GM19438 (cell line): ENCODE results near the gene XPO4.
"Not testable (repeated sequence)": the region's sequence is repeated elsewhere in the genome, so short reads cannot be mapped to it uniquely, and the experiment has no call there.

Experiments used
- ATAC-seq: cut with Tn5 transposase; IDR thresholded peaks from one replicate; pipeline ENCODE4 v1.9.1; 2021; ENCODE audit warnings: low read depth; ENCODE audit not compliant: unreplicated experiment

XPO4 gene

DNA sequence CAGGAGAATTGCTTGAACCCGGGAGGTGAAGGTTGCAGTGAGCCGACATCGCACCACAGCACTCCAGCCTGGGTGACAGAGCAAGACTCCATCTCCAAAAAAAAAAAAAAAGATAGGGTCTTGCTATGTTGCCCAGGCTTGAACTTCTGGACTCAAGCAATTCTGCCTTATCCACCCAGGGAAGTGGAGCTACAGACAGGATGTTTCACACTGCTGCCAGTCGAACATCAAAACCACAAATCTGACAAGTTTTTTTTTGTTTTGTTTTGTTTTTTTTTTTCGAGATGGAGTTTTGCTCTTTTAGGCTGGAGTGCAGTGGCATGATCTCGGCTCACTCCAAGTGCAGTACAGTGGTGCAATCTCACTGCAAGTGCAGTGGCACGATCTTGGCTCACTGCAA lies 10.8 kb downstream of the XPO4 start:
- ATAC-seq, result no peak

DNA sequence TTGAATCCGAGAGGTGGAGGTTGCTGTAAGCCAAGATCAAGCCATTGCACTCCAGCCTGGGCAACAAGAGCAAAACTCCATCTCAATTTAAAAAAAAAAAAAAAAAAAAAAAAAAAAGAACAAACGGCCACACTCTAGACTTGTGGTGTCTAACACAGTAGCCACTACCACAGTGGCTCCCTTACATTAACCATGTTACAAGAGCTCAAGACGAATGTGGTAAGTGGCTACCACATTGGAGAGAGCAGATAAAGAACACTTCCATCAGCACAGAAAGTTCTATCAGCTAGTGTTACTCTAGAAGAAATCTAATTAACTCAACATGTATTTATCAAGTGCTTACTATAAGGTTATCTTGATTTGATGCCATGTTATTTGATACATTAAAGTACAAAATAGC lies 11.5 kb downstream of the XPO4 start:
- no peak for ATAC-seq

DNA sequence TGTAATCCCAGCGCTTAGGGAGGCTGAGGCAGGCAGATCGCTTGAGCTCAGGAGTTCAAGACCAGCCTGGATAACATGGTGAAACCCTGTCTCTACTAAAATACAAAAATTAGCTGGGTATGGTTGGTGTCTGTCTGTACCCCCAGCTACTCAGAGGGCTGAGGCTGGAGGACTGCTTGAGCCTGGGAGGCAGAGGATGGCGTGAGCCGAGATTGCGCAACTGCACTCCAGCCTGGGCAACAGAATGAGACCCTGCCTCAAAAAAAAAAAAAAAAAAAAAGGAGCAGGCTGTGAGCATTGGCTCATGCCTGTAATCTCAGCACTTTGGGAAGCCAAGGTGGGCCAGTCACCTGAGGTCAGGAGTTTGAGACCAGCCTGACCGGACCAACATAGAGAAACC lies 12.0 kb downstream of the XPO4 start:
- not testable (repeated sequence) for ATAC-seq

DNA sequence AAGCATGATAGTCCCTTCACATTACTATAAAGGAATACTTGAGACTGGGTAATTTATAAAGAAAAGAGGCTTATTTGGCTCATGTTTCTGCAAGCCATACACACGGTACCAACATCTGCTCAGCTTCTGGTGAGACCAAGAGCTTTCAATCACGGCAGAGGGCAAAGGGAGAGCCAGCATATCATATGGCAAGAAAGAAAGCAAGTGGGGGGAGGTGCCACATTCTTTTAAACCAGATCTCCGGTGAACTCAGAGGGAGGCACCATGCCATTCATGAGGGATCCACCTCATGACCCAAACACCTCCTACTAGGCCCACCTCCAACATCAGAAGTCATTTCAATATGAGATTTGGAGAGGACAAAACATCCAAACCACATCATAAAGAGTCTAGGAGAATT lies 20.3 kb downstream of the XPO4 start:
- no peak for ATAC-seq

- no peak for ATAC-seq
Observed at GRCh38 chr13:20877902-20878301, 24.6 kb downstream of the XPO4 start.

DNA sequence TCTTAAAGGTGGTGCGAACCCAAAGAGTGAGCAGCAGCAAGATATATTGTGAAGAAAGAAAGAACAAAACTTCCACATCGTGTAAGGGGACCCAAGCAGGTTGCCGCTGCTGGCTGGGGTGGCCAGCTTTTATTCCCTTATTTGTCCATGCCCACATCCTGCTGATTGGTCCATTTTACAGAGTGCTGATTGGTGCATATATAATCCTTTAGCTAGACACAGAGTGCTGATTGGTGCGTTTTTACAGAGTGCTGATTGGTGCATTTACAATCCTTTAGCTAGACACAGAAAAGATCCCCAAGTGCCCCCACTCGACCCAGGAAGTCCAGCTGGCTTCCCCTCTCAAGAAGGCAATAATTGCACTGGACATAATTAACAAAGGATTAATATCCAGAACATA lies 25.7 kb downstream of the XPO4 start:
- not testable (repeated sequence) for ATAC-seq

GRCh38 chr13:20874439-20874838 lies 28.1 kb downstream of the XPO4 start:
- ATAC-seq, result not testable (repeated sequence)

DNA sequence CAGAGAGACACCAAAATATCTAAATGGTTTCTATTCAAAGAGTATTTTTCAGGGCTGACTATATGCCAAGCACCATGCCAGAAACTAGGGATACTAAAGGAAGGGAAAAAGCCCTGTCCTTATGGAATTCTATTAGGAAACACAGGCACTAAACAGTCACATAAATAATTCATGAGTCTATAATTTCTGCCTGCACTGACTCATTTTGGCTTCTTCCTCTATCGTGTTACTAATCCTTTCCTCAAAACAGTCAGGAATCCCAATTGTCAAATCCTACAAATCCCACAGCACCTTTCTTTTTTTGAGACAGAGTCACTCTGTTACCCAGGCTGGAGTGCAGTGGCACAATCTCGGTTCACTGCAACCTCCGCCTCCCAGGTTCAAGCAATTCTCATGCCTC lies 29.2 kb downstream of the XPO4 start:
- no peak for ATAC-seq

DNA sequence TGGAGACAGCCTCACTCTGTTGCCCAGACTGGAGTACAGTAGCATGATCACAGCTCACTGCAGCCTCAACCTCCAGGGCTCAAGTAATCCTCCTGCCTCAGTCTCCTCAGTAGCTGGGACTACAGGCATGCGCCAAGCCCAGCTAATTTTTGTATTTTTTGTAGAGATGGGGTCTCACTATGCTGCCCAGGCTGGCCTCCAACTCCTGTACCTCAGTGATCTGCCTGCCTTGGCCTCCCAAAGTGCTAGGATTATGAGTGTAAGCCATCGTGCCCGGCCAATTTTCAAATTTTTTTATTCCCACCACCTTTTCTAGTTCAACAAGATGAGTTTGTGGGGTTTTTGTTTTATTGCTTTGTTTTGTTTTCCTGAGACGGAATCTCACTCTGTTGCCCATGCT lies 31.7 kb downstream of the XPO4 start:
- no peak for ATAC-seq

GRCh38 chr13:20869540-20869939 lies 33.0 kb downstream of the XPO4 start:
- ATAC-seq, result no peak

GRCh38 chr13:20867408-20867807 lies 35.1 kb downstream of the XPO4 start:
- no peak for ATAC-seq

DNA sequence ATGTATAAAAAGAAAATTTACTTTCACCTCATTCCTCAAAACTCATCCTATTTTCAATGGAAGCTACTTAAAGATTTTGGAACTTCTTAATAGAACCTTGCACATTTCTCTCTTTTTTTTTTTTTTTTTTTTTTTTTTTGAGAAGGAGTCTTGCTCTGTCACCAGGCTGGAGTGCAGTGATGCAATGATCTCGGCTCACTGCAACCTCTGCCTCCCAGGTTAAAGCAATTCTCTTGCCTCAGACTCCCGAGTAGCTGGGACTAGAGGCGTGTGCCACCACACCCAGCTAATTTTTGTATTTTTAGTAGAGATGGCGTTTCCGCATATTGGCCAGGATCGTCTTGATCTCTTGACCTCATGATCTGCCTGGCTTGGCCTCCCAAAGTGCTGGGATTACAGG lies 40.9 kb downstream of the XPO4 start:
- ATAC-seq, result not testable (repeated sequence)

- ATAC-seq, result no peak
Observed at GRCh38 chr13:20860844-20861243, 41.7 kb downstream of the XPO4 start.

- ATAC-seq, result no peak
Observed at GRCh38 chr13:20856650-20857049, 45.9 kb downstream of the XPO4 start.

GRCh38 chr13:20851844-20852402 lies 50.6 kb downstream of the XPO4 start:
- no peak for ATAC-seq

DNA sequence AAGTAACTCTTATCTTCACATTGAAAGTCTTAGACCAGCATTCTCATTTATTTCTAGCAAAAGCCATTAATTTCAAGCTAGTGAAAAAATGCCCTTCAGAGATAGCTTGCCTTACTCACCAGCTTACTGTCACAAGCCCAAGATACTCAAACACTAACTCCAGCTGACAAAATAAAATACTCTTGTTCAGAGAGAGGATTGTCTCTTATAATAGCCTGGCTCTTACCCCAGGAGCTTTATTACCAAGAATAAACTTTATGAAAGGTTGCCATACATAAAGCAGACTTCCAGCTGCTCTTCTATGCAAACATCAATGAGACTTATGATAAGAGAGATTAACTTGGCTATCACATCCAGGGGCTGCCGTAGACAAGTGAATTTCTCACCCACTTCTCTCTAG lies 53.6 kb downstream of the XPO4 start:
- no peak for ATAC-seq

- ATAC-seq, result no peak
Observed at GRCh38 chr13:20848203-20848602, 54.3 kb downstream of the XPO4 start.

DNA sequence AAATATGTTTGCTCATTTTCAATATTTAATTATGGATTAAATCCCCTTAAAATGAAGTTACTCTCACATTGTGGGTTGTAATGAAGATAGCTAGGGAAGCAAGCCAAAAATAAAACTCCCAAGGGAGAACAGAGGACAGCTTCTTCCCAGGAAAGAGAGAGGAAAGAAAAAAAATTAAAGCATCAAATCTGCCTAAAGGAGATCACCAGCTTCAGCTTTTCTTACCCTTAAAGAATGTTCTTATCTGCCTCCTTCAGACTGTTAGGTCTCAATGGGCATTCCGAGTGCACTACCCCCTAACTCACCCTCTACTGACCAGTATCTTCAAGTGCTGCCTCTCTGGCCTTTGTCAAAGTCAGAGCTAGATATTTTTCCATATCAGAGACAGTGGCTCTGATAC lies 55.2 kb downstream of the XPO4 start:
- no peak for ATAC-seq

- ATAC-seq, result no peak
Observed at GRCh38 chr13:20843166-20843565, 59.4 kb downstream of the XPO4 start.

DNA sequence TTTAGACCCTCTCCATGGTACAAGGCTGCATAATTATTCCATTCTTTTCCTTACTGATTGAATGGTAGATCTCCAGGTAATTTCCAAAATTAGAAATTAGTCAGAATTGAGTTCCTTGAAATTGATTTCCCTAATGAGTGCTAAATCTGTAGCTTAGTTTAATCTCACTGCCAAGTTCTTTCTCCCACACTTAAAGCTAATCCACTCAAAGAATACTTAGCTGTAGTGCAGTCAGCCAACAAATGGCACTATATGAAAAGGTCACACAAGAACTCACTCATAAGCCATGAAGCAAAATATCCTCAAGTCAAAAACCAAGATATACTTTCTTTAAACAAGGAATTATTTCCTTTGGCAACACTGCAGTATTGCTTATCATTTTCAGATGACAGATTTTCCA lies 62.0 kb downstream of the XPO4 start:
- ATAC-seq, result no peak

DNA sequence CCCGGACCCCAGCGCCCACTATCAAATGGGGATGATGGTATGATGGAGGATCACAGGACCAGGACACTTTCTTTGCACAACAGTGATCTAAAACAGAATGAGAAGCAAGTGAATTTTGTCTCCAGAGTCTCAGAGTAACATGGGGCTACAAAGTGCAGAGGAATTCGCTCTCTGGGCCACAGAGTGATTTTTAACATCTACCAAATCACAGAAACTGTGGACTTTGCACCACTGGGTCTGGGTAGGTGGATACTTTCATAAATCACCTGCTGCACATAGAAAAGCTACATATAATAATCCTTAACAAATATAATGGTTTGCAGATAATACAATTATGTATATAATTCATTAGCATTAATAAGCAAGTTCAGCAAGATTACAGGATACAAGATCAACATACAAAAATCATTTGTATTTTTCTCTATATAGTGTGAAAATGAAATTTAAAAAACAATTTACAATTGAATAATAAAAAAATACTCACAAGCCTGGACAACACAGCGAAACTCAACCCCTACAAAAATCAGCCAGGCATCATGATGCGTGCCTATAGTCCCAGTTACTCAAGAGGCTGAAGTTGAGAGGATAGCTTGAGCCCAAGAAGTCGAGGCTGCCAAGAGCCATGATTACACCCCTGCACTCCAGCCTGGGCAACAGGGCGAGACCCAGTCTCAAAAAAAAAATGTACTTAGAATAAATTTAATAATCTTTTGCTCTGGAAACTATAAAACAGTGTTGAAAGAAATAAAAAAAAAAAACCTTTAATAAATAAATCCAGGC lies 68.5 kb downstream of the XPO4 start:
- no peak for ATAC-seq

DNA sequence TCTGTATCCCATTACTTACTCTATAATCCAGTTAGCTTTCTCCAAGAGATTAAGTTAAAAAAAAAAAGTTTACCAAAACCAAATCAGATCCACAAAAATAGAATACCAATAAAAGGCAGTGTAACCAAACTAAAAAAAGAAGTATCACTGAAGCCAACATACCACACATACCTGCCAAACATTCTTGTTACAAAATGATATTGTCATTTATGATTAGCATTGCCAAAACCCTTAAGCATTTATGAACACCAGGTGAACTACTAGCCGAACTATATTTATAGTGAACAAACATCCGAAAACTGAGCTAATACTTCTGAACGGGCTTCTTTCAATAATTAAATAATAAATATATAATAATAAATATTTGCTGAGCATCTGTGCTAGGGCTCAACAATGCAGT lies 69.7 kb downstream of the XPO4 start:
- no peak for ATAC-seq

GRCh38 chr13:20831933-20832332 lies 70.6 kb downstream of the XPO4 start:
- ATAC-seq, result no peak
